Measurements from ENCODE around the gene PGBD2.

GRCh38 chr1:248861616-248862015, 44.4 kb upstream of the PGBD2 start:
- TF ChIP-seq POLR2A (IDR thresholded peaks at IDR 0.05) = no peak
- TF ChIP-seq, protein P1, sequence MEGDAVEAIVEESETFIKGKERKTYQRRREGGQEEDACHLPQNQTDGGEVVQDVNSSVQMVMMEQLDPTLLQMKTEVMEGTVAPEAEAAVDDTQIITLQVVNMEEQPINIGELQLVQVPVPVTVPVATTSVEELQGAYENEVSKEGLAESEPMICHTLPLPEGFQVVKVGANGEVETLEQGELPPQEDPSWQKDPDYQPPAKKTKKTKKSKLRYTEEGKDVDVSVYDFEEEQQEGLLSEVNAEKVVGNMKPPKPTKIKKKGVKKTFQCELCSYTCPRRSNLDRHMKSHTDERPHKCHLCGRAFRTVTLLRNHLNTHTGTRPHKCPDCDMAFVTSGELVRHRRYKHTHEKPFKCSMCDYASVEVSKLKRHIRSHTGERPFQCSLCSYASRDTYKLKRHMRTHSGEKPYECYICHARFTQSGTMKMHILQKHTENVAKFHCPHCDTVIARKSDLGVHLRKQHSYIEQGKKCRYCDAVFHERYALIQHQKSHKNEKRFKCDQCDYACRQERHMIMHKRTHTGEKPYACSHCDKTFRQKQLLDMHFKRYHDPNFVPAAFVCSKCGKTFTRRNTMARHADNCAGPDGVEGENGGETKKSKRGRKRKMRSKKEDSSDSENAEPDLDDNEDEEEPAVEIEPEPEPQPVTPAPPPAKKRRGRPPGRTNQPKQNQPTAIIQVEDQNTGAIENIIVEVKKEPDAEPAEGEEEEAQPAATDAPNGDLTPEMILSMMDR (IDR thresholded peaks at IDR 0.05) = no peak
